ENCODE measurements around the gene NAP1L1.

Gene NAP1L1

DNA sequence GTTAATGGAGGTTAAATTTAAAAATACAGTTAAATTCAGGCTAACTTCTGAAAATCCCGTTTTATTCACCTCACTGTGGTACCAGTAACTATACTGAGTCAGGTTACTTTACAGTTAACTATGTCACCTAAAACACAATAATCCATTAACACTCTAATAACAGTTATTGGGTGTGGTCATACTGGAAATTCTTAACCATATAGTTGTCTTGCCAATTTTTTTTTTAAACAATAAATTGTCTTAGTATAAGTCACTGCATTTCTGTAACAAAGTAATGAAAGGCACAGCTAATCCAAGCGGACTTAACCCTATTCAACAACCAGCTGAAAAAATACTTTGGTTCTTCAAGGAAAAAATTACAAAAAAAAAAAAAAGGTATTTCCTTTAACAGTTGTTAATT lies 36.7 kb downstream of the NAP1L1 start:
- H3K4me1 ChIP-seq (ENCODE audit: low read length), result no peaks in the 10 kb centered on the region
- H2AFZ ChIP-seq (ENCODE audit: low read length), result no peak overlapping the region
- no peaks in the 10 kb centered on the region for H3K79me2 ChIP-seq (ENCODE audit: low read length)
- no peaks in the 10 kb centered on the region for H3K9me3 ChIP-seq (replicated peaks; ENCODE audit: insufficient read depth, low read length)
- H3K9ac ChIP-seq (ENCODE audit: low read length), result no peak overlapping the region
- H3K27me3 ChIP-seq (replicated peaks; ENCODE audit: insufficient read depth, low read length), result no peaks in the 10 kb centered on the region
- peaks cover 13% of the 10 kb centered on the region for H3K36me3 ChIP-seq (replicated peaks; ENCODE audit: insufficient read depth, low read length)
- no peak for DNase-seq
- no peak overlapping the region for H3K4me2 ChIP-seq (ENCODE audit: low read depth, low read length)
- no peak overlapping the region for H3K27ac ChIP-seq (ENCODE audit: low read length)
- no peak for TF ChIP-seq EZH2 (optimal IDR thresholded peaks at IDR 0.05; ENCODE audit: low read depth, low read length)
- TF ChIP-seq, protein P1, sequence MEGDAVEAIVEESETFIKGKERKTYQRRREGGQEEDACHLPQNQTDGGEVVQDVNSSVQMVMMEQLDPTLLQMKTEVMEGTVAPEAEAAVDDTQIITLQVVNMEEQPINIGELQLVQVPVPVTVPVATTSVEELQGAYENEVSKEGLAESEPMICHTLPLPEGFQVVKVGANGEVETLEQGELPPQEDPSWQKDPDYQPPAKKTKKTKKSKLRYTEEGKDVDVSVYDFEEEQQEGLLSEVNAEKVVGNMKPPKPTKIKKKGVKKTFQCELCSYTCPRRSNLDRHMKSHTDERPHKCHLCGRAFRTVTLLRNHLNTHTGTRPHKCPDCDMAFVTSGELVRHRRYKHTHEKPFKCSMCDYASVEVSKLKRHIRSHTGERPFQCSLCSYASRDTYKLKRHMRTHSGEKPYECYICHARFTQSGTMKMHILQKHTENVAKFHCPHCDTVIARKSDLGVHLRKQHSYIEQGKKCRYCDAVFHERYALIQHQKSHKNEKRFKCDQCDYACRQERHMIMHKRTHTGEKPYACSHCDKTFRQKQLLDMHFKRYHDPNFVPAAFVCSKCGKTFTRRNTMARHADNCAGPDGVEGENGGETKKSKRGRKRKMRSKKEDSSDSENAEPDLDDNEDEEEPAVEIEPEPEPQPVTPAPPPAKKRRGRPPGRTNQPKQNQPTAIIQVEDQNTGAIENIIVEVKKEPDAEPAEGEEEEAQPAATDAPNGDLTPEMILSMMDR (IDR thresholded peaks at IDR 0.05; ENCODE audit: low read length), result no peak
- TF ChIP-seq EZH2phosphoT487 (IDR thresholded peaks at IDR 0.05; ENCODE audit: low read length), result no peak
- H4K20me1 ChIP-seq (ENCODE audit: insufficient read depth, low read length), result no peaks in the 10 kb centered on the region
- no peaks in the 10 kb centered on the region for H3K9me2 ChIP-seq (replicated peaks; ENCODE audit: insufficient read depth, low read length)
- H3F3A ChIP-seq (ENCODE audit: insufficient read depth, low read length), result no peaks in the 10 kb centered on the region; the same call in 1 of the 2 replicates
- H3K4me3 ChIP-seq (ENCODE audit: low read length), result no peak overlapping the region

DNA sequence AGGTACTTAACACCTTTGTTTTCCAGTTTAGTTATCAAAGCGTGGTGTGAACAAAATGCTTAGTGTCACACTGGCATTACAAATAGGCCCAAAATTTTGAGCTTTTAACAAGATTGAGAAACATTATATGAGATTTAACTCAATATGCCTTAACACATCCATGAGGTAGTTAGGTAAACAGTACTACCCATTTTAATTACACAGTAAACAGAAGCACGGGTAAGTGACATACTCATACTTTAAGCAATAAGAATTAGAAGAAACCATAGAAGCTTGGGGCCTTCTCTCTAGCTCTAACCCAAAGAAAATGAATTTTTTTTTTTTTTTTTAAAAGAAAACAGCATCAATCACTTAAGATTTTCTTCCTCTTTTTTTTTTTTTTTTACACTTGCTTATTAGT lies 37.4 kb downstream of the NAP1L1 start:
- no peaks in the 10 kb centered on the region for H3K4me1 ChIP-seq (ENCODE audit: low read length)
- no peaks in the 10 kb centered on the region for H4K20me1 ChIP-seq (ENCODE audit: insufficient read depth, low read length)
- peaks cover 10% of the 10 kb centered on the region for H3K36me3 ChIP-seq (replicated peaks; ENCODE audit: insufficient read depth, low read length)
- no peaks in the 10 kb centered on the region for H3K79me2 ChIP-seq (ENCODE audit: low read length)
- no peak overlapping the region for H3K4me2 ChIP-seq (ENCODE audit: low read depth, low read length)
- H3K4me3 ChIP-seq (ENCODE audit: low read length), result no peak overlapping the region
- no peak overlapping the region for H3K9ac ChIP-seq (ENCODE audit: low read length)
- H3F3A ChIP-seq (ENCODE audit: insufficient read depth, low read length), result no peaks in the 10 kb centered on the region
- H3K9me2 ChIP-seq (replicated peaks; ENCODE audit: insufficient read depth, low read length), result no peaks in the 10 kb centered on the region
- H2AFZ ChIP-seq (ENCODE audit: low read length), result no peak overlapping the region
- no peak overlapping the region for H3K27ac ChIP-seq (ENCODE audit: low read length)
- DNase-seq, result no peak
- no peaks in the 10 kb centered on the region for H3K9me3 ChIP-seq (replicated peaks; ENCODE audit: insufficient read depth, low read length)
- no peaks in the 10 kb centered on the region for H3K27me3 ChIP-seq (replicated peaks; ENCODE audit: insufficient read depth, low read length)
- TF ChIP-seq EZH2phosphoT487 (IDR thresholded peaks at IDR 0.05; ENCODE audit: low read length) (no peak), EZH2 (optimal IDR thresholded peaks at IDR 0.05; ENCODE audit: low read depth, low read length) (no peak)
- TF ChIP-seq, protein P1 (IDR thresholded peaks at IDR 0.05; ENCODE audit: low read length), result no peak

DNA sequence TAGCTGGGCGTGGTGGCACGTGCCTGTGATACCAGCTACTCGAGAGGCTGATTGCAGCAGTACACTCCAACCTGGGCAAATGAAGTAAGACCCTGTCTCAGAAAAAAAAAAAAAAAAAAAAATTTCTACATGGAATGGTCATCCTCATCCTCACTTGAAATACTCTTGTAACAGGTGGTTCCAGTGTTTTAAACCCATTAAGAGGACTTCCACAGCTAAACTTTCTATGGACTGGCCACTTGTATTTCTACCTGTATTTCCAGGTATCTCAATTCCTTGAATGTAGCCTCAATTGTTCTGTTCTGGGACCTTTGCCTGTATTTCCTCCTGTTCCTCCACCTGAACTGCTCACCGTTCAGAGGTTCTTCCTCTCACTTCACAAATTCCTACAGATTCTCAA lies 41.1 kb downstream of the NAP1L1 start:
- no peak overlapping the region for H3K4me3 ChIP-seq (ENCODE audit: low read length)
- H3K4me2 ChIP-seq (ENCODE audit: low read depth, low read length), result no peak overlapping the region
- no peaks in the 10 kb centered on the region for H3K27me3 ChIP-seq (replicated peaks; ENCODE audit: insufficient read depth, low read length)
- H2AFZ ChIP-seq (ENCODE audit: low read length), result no peak overlapping the region
- no peaks in the 10 kb centered on the region for H3K9me3 ChIP-seq (replicated peaks; ENCODE audit: insufficient read depth, low read length)
- no peak for DNase-seq
- no peaks in the 10 kb centered on the region for H3K79me2 ChIP-seq (ENCODE audit: low read length)
- H3F3A ChIP-seq (ENCODE audit: insufficient read depth, low read length), result peaks cover 6% of the 10 kb centered on the region
- H3K27ac ChIP-seq (ENCODE audit: low read length), result no peak overlapping the region
- H3K4me1 ChIP-seq (ENCODE audit: low read length), result no peaks in the 10 kb centered on the region
- TF ChIP-seq, protein P1 (IDR thresholded peaks at IDR 0.05; ENCODE audit: low read length), result no peak
- TF ChIP-seq EZH2phosphoT487 (IDR thresholded peaks at IDR 0.05; ENCODE audit: low read length), result no peak
- no peak for TF ChIP-seq EZH2 (optimal IDR thresholded peaks at IDR 0.05; ENCODE audit: low read depth, low read length)
- H4K20me1 ChIP-seq (ENCODE audit: insufficient read depth, low read length), result no peaks in the 10 kb centered on the region; the same call in 1 of the 2 replicates
- peaks cover 4% of the 10 kb centered on the region; the same call in 1 of the 2 replicates for H3K36me3 ChIP-seq (replicated peaks; ENCODE audit: insufficient read depth, low read length)
- H3K9me2 ChIP-seq (replicated peaks; ENCODE audit: insufficient read depth, low read length), result no peaks in the 10 kb centered on the region
- H3K9ac ChIP-seq (ENCODE audit: low read length), result no peak overlapping the region
